ENCODE measurements around the gene SGSM1.

DNA sequence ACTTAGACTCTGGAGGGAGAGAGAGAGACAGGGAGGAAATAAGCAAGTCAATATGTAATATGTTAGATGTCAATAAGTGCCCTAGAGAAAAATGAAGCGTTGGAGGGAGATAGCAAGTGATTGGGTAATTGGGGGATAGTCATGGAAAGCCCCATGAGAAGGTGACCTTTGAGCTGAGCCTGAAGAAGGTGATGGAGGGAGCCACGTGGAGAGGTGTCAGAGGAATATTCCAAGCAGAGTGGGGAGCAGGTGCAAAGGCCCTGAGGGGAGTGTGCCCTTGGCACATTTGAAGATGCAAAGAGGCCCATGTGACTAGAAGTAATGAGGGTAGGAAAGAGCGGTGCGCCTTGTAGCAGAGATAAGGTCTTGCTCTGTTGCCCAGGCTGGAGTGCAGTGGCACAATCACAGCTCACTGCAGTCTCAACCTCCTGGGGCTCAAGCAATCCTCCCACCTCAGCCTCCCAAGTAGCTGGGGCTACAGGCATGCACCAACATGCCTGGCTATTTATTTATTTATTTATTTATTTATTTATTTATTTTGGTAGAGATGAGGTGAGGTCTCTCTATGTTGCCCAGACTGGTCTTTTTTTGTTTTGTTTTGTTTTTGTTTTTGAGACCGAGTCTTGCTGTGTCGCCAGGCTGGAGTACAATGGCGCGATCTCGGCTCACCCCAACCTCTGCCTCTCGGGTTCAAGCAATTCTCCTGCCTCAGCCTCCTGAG, 138.4 kb downstream of the SGSM1 start:
- TF ChIP-seq MYC (IDR thresholded peaks at IDR 0.05; ENCODE audit: low read depth, low read length): no peak
- TF ChIP-seq, protein P1, sequence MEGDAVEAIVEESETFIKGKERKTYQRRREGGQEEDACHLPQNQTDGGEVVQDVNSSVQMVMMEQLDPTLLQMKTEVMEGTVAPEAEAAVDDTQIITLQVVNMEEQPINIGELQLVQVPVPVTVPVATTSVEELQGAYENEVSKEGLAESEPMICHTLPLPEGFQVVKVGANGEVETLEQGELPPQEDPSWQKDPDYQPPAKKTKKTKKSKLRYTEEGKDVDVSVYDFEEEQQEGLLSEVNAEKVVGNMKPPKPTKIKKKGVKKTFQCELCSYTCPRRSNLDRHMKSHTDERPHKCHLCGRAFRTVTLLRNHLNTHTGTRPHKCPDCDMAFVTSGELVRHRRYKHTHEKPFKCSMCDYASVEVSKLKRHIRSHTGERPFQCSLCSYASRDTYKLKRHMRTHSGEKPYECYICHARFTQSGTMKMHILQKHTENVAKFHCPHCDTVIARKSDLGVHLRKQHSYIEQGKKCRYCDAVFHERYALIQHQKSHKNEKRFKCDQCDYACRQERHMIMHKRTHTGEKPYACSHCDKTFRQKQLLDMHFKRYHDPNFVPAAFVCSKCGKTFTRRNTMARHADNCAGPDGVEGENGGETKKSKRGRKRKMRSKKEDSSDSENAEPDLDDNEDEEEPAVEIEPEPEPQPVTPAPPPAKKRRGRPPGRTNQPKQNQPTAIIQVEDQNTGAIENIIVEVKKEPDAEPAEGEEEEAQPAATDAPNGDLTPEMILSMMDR (IDR thresholded peaks at IDR 0.05; ENCODE audit: low read depth, low read length): no peak
- TF ChIP-seq, protein P2, sequence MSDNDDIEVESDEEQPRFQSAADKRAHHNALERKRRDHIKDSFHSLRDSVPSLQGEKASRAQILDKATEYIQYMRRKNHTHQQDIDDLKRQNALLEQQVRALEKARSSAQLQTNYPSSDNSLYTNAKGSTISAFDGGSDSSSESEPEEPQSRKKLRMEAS (IDR thresholded peaks at IDR 0.05; ENCODE audit: low read depth, low read length): no peak
- TF ChIP-seq POLR2A (IDR thresholded peaks at IDR 0.05; ENCODE audit: extremely low read depth, insufficient read length): no peak

Data from NB4 (cell line).